NCI-H1092 treated with DMSO at 0.1 percent for 48 hours (cell line): ENCODE data around the gene EIF4G3.
"Not testable (repeated sequence)": the region's sequence is repeated elsewhere in the genome, so short reads cannot be mapped to it uniquely, and the experiment has no call there.

Experiments used
- DNase-seq: peaks from one replicate; lab custom pipeline; 2025; lab: John Stamatoyannopoulos, UW

Gene EIF4G3

DNA sequence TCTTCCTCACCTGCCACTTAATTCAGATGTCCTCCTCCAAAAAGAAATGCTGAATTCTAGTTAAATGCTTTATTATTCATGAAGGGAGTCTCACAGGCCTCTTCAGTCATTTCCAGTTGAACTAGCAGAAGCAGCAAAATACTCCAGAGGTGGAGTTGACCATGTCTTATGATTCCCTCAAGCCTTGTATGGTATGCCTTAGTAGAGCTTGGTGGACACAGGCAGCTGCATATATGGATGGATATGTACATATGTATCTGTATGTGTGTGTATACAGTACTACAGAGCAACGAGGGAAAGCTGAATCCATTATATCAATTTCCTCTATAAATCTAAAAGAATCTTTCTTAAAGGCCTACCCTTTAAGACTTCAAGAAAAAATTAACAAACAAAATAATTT is 306.0 kb downstream of the EIF4G3 start:
- no peak for DNase-seq

DNA sequence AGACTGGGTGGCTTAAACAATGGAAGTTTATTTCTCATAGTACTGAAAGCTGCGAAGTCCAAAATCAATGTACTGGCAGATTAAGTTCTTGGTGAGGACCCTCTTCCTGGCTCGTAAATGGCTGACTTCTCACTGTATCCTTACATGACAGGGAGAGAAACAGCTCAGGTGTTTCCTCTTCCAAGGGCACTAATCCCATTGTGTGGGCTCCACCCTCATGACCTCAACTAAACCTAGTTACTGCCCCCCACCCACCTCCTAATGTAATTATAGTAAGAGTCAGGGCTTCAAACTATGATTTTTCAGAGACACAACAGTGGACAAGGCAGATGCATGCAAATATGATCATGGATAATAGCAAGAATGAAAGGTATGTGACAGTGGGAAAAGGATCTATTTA is 308.4 kb downstream of the EIF4G3 start:
- DNase-seq, result no peak

GRCh38 chr1:20867847-20868246 is 308.9 kb downstream of the EIF4G3 start:
- no peak for DNase-seq

DNA sequence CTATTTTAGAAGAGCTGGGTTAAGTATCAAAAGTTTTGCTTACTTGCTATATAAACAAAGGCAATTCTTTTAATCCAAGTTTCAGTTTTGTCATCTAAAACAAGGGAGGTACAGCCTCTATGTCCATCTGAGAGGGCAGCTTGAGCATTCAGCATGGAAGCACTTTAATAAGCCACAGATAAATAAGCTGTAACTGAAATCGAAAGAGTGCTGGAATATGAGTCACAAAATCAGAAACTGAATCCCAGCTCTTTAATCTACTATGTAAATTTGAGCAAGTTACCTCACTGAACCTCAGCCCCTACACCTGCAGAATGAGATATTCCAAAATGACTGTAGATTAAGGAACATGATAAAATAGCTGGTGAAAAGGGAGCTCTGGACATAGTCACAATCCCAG is 309.6 kb downstream of the EIF4G3 start:
- no peak for DNase-seq

DNA sequence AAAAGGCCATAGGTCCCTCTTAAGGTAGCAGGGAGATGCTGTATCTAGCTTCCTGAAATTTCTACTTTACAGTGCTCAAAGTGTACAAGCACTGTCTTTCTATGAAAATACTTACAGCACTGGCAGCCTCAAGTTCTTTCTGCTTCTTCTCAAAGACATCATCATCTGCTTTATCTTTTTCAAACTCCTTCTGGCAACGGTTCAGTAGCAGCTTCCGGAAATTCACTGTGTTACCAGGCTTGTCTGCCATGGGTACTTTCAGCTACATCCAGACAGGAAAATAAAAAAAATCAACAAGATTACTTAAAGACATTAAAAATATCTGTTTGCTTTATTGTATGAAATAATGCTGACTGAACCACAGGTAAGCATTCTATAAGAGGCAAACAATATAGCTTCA is 311.7 kb downstream of the EIF4G3 start:
- DNase-seq, result no peak

GRCh38 chr1:20854529-20854928 is 322.2 kb downstream of the EIF4G3 start:
- DNase-seq, result no peak

DNA sequence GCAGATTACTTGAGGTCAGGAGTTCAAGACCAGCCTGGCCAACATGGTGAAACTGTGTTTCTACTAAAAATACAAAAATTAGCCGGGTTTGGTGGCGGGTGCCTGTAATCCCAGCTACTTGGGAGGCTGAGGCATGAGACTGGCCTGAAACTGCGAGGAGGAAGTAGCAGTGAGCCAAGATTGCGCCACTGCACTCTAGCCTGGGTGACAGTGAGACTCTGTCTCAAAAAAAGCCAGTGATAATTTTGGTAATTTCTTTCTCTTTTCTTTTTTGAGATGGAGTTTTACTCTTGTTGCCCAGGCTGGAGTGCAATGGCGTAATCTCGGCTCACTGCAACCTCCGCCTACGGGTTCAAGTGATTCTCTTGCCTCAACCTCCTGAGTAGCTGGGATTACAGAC is 324.9 kb downstream of the EIF4G3 start:
- not testable (repeated sequence) for DNase-seq

DNA sequence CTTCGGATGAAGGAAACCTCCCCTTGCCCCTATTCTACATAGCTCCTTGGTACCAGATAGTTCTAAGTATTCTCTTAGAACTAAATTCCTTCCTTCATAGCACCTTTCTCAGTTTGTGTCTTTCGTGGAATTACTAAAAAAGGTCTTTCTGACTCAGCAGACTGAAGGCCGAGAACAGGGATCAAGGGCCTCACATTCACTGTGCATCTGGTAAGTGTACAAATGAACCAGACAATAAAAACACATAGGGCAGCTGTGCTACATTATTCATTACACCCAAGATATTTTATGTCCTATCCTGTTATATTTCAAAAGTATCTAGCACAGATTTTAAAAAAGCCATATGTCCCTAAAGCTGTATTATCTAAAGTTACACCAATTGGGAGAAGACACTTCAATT is 326.7 kb downstream of the EIF4G3 start:
- no peak for DNase-seq

DNA sequence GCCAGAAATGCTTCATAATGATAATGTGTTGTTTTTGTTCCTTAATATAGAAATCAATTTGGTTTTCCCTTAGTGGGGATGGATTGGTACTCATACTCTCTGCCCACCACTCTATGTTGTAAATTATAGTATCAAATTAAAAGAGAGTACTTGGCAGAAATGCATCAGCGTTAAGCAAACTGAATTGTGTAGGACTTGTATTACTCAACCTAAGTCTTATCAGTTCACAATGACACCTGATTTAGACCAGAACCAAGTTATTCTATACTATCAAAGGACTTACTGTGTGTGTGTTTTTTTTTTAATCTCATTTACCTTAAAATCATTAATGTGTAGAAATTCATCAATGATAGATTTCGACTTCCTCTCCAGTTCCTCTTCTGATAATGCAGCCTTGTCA is 327.6 kb downstream of the EIF4G3 start:
- DNase-seq, result no peak

DNA sequence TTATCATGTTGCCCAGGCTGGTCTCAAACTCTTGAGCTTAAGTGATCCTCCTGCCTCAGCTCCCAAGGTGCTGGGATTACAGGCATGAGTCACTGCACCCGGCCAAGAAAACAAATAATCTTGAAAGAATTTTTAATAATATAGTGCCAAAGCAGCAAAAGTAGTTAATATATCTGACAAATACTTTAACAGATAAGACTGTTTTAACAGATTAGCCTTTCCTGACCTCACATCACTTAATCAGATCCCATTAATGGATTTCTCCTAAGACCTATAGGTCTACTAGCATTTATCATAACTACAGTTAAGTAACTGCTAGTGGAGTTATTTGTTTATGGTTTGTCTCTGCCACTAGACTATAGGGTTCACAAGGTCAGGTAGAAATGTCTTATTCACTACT is 328.5 kb downstream of the EIF4G3 start:
- no peak for DNase-seq

DNA sequence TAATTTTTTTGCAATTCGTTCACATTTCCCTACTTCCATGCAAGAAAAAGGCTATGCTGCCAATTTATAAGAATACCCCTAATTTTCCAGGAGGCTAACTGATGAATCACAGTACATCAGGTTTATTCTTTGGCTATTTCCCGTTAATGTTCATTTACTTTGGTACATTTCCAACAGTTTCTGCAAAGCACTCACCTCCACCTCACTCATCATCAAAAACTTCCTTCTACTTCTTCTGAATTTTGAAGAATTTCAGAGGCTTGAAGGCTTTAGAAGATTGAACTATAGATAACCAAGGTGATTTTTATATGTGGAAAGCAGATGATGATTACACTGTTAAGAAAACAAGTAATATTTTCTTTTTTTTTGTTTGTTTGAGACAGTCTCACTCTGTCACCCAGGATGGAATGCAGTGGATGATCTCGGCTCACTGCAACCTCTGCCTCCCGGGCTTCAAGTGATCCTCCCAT is 329.1 kb downstream of the EIF4G3 start:
- DNase-seq, result no peak

DNA sequence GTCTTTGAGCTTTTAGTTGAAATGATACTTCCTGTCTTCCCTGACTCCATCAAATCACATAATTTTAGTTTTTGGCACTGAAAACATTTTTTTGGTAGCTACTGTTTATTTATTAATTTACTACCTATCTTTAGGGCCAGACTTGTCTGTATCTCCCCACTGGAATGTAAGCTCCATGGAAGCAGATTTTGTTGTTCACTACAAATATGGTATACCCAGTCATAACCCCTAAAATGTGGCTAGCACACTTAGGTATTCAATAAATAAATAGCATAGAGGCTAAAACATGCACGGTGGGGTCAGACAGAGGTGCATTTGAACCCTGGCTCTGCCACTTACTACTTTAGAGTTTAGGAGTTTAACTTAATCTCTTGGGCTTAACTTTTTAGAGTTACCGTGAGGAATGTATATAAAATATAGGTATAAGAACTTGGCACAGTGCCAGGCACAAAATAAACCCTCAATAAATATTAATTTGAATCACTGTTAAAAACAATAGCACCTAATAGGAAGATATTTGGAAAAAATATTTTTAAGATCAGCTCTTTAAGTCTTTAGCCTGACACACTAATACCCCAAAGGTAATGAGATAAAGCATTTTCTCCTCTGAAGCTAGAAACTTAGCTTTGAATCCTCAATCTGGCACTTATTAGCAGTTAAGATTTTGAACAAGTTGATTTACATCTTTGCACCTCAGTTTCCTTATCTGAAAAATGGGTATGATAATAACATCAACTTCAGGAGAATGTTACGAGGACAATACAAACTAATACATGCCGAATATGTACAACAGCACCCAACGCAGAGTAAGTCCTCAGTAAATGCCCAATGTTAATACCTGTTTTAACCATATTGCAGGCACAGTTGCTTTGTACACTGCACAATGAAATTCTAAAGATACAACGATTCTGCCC is 330.0 kb downstream of the EIF4G3 start:
- DNase-seq, result no peak

DNA sequence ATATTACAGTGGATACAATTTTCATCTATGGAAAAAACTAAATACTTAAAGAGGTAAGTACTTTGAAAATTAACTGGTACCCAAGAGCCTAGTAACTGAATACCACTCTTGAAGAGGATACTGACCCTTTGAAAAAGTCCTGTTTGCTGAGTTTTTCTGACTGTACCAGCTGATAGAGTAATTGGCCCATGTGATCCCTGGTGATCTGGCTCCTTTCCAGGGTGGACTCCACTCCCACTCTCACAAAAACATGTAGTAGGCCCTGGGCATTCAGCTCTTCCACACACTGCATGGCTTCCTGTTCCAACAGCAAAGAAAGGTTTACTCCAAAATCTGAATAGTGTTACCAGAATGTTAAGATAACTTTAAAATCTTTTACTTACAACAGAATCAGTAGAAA is 336.0 kb downstream of the EIF4G3 start:
- DNase-seq, result no peak

DNA sequence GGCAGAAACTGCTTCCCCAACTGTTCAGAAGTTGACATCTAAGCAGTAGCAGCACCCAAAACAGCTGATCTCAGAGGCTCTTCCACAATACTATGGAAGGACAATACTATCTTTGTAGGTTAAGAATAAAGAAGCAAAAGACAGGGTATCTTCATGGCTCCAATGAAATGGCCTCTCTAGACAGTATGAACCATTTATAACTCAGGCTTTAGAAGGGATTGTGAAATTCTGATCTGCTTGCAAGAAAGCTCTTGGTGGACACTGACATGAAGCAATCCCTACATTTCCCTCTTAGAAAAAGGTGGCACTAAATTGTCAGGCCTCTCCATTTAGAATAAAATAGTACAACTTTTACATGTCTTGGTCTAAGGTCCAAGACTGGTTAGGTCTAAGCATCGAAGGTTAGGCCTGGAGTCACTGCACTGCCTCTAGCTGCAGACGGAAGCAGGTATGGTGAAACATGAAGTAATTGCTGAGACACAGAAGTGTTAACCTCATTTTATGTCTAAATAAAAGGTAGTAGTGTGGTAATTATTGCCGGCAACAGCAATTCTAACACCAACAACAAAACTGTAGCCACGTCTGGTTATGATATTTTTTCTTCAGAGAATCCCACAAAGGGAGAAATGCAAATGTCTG is 339.0 kb downstream of the EIF4G3 start:
- DNase-seq, result no peak

DNA sequence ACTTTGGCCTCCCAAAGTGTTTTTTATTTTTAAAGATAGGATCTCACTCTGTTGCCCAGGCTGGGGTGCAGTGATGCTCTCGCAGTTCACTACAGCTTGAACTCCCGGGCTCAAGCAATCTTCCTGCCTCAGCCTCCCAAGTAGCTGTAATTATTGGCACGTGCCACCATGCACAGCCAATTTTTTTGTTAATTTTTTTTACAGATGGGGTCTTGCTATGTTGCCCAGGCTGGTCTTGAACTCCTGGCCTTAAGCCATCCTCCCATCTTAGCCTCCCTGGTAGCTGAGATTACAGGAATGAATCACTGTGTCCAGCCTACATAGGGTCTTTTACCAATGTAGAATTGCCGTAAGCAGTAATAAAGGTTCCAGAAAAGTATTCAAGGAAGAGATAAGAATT is 340.5 kb downstream of the EIF4G3 start:
- no peak for DNase-seq

- DNase-seq, result no peak
Measured at GRCh38 chr1:20834780-20835179, 341.9 kb downstream of the EIF4G3 start.

DNA sequence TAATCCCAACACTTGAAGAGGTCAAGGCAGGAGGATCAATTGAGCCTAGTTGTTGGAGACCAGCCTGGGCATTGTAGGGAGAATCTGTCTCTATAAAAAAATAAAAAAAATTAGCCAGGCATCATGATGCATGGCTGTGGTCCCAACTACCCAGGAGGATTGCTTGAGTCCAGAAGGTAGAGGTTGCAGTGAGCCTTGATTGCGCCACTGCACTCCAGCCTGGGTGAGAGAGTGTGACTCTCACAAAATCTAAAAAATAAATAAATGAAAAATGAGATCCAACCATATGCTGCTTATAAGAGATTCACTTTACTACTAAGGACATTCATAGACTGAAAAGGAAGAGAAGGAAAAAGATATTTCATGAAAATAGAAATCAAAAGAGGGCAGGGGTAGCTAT is 342.5 kb downstream of the EIF4G3 start:
- DNase-seq, result no peak

GRCh38 chr1:20830378-20830777 is 346.3 kb downstream of the EIF4G3 start:
- no peak for DNase-seq

DNA sequence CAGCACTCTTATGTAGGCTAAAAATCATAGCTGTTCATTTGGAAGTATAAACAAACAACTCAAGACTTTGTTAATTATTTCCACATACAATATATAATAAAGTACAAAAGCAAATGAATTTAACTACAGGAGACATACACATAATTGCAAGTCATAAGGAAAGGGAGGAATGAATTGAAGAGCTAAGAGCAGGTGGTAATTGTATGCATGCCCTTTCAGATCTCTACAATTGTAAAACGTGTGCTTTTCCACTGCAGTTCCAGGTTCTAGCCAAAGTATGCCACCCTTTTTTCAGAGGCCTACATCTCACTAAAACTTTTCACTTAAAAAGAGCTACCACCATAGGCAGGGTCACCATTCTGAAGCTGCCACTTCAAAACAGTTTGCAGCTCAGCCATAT is 346.8 kb downstream of the EIF4G3 start:
- DNase-seq, result no peak

- no peak for DNase-seq
Measured at GRCh38 chr1:20829531-20829930, 347.2 kb downstream of the EIF4G3 start.

GRCh38 chr1:20823845-20824244 is 352.9 kb downstream of the EIF4G3 start:
- no peak for DNase-seq

DNA sequence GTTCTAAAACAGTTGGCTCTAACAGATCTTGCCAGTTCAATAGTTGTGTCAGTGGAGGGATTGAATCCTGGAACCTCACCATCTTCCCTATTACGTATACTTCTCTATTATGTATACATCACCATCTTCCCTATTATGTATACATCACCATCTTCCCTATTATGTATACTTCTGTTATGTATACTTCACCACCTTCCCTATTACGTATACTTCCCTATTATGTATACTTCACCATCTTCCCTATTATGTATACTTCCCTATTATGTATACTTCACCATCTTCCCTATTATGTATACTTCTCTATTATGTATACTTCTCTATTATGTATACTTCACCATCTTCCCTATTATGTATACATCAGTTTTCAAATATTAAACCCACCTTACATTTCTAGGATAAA is 355.2 kb downstream of the EIF4G3 start:
- no peak for DNase-seq

DNA sequence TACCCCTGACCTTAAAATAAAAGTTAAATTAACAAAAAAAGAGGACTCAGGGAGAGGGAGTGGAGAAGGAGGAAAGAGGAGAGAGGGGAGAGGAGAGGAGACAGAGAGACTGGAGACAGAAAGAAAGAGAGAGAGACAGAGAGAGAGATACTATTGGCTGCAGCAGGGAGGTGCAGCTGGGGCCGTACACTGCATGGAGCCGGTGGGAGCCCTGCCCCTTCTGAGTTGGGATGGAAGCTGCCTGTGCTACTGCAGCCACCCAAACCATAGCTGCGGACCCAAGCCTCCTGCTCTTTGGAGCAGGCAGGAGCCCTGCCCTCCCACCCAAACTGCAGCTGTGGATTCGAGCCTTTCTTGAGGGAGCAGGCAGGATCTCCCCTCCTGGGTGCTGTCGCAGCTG is 356.9 kb downstream of the EIF4G3 start:
- no peak for DNase-seq

DNA sequence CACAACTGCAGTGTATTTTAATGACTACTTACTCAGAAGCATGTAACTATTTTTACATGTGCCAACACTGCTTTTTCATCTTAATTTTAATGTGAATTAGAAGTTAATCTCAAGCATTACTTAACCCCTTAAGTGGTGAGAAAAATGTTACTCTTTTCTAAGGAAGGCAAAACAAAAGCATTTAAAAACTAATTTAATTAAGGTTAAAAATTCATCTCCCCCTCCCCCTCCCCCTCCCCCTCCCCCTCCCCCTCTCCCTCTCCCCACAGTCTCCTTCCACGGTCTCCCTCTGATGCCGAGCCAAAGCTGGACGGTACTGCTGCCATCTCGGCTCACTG is 362.2 kb downstream of the EIF4G3 start:
- no peak for DNase-seq
